ENCODE measurements around the gene TMEM266.
"Not testable (repeated sequence)": the region's sequence is repeated elsewhere in the genome, so short reads cannot be mapped to it uniquely, and the experiment has no call there.

TMEM266 gene

DNA sequence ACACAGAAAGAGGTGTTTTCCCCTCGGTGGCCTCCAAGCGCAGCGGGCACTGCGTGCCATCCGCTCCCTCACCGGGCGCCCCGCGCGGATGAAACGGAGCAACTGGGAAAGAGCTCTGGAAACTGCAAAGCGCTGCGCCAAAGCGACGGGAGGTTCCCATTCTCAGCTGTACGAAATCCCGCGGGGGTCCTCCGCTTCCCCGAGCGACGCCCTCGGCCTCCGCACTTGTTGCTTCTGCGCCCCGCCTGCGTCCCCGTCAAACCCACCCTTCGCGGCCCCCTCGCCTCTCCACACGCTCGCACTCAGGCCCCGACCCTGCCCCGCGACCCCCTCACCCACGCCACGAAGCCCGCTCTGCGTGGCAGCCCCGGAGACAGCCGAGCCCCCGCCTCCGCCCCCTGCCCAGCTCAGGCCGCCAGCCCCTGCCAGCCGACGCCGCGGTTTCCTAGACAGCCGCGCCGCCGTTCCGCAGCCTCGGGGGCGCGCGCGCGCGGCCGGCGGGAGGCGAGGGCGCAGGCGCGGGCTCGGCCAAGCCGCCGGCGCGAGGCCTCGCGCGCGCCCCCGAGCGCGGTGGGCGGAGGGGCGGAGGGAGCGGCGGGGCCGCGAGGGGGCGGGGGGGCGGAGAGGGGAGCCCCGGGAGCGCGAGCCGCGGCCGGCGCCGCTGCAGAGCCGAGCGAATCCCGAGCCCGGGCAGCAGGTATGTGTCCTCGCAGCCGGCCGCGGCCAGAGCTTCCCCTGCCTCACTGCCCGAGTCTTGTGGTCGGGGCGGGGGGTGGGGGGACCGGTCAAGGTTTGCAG is at the start of gene TMEM266:
TMEM266 (plus strand) TSS at position 666 of the 798 bp plus-strand sequence. CDS start 74,279 bp downstream, outside the sequence.
- peak; percentile 59 for DNase-seq

GRCh38 chr15:76010613-76011012 is 49.2 kb upstream of the TMEM266 start:
- DNase-seq: no peak

GRCh38 chr15:76011627-76012551 is 47.9 kb upstream of the TMEM266 start, which contains the start of gene NRG4:
Gene NRG4, minus strand, starts transcription at chr15:76012424. Its CDS starts 1,194 bp downstream, at chr15:76011230.
- DNase-seq: no peak

DNA sequence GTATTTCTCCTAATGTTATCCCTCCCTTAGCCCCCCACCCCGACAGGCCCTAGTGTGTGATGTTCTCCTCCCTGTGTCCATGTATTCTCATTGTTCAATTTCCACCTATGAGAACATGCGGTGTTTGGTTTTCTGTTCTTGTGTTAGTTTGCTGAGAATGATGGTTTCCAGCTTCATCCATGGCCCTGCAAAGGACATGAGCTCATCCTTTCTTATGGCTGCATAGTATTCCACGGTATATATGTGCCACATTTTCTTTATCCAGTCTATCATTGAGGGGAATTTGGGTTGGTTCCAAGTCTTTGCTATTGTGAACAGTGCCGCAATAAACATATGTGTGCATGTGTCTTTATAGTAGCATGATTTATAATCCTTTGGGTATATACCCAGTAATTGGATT is 46.3 kb upstream of the TMEM266 start:
- not testable (repeated sequence) for DNase-seq

DNA sequence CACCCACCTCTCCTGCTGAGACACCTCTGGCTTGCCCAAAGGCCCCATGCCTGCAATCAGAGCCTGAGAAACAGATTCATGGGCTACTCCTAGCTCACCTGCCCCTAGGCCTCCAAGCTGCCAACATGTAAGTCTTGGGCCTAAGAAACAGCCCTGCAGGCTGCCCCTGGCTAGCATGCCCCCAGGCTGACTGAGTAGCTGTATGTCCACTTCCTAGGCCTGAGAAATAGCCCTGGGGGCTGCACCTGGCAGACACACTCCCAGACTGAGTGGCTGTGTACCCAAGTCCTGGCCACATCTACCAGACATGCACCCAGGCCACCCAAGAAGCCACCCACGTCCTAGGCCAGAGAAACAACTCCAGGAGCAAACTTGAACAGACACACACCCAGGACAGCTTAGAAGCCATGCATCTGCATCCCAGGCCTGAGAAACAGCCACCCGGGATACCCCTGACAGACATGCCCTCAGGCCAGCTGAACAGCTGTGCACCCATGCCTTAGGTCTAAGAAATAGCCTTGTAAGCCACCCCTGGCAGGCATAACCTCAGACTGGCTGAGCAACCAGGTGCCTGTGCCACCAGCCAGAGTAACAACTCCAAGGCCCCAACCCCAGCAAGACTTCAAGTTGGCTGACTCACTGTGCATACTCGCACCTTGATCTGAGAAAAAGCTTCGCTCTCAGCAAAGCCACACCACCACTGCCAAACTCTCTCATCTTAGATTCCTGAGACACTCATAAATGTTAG is 35.6 kb upstream of the TMEM266 start:
- DNase-seq: no peak

DNA sequence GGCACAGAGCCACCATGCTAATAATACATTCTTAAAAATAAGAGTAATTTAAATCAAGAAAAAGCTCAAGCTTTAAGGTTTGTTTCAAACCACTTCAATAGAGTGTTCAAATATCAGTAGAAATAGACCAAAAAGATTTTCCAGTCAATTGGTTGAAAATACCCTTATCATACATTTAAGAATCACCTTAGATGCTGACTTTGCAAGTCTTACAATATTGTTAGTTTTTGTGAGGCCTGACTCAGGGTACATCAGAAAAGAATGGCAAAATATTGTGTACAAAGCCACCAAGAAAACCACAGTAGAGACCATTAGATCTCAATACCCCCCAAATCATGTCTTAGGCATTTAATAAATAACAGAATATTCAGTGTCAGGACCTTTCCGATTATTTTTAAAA is 27.7 kb upstream of the TMEM266 start:
- no peak for DNase-seq

DNA sequence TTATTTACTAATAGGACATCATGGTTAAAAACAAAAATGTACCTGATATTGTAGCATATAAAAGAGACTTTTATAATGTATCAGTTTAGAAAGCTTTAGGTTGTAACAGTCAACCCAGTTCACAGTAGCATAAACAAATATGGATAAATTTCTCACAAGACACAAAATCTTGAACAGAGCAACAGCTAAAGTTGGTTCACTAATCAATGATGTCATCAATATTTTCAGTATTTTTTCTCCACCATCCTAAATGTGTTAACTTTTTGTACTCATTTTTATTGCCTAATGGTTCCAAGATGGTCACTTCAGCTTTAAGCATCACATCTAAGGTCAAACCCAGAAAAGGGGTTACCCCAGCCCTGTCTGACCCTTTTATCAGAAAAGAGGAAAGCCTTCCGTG is 26.3 kb upstream of the TMEM266 start:
- no peak for DNase-seq

DNA sequence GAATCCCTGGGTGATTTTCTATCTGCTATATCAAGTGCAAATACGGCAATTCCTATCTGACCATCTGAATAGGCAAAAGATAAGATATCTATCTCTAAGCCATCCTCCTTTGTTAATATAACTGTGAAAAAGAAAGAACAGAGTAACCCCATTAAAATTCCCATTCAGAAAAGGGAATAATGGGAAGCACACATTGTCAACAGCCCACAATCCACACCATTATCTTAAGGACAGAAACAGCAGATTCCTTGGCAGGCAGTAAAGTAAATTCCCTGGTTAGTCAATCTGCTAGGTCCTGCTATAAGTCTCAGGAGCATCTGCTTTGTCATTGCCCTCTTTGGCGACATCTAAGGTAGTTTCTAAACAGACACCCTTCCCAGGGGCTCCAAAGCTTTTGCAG is 25.7 kb upstream of the TMEM266 start:
- DNase-seq: no peak

GRCh38 chr15:76035593-76035992 is 24.2 kb upstream of the TMEM266 start:
- DNase-seq: no peak

DNA sequence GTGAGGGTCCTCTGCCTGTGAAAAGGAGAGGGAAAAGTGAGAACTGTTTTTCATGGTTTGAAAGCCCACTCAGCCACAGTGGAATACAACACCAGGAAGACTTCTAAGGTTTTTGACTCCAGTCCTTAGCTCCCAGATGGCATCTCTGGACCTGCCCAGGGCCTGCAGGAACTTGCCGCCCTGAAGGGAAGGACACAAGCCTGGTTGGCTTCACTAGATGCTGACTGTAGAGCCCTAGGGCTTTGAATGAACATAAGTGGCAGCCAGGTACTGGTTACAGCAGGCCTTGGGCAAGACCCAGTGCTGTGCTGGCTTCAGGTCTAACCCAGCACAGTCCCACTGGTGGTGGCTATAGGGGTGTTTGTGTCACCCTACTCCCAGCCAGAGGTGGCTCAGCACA is 21.3 kb upstream of the TMEM266 start:
- no peak for DNase-seq

DNA sequence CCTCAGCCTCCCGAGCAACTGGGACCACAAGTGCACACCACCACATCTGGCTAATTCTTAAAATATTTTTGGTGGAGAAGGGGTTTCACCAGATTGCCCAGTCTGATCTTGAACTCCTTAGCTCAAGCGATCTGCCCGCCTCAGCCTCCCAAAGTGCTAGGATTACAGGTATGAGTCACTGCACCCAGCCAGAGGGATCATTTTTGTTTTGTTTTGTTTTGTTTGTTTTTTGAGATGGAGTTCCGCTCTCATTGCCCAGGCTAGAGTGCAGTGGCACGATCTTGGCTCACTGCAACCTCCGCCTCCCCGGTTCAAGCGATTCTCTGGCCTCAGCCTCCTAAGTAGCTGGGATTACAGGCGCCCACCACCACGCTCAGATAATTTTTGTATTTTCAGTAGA is 5.6 kb upstream of the TMEM266 start:
- DNase-seq: not testable (repeated sequence)

DNA sequence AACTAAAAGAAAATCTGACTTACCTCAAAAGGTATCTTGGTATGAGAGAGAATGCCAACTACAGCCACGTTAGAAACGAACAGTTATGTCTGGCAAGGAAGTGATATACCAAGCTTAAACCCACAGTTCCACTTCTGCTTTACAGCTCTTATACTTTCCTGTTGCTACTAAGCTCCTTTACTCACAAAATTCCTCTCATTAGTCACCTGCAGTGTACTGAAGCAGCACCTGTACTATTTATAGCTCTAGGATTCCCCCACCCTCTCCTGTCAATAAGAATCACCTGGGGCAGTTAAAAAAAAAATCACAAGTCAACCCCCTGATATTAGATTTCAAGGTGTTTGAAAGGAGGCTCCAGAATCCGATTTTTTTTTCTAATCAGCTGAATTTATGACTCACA is 2.9 kb upstream of the TMEM266 start:
- DNase-seq: no peak

- peak; percentile 55 for DNase-seq
These were observed 2.3 kb upstream of the TMEM266 start for GRCh38 chr15:76057332-76058000.

GRCh38 chr15:76058714-76059319 is 968 bp upstream of the TMEM266 start:
- DNase-seq: peak; percentile 55

GRCh38 chr15:76060118-76060989 is 569 bp downstream of the TMEM266 start:
- peak; percentile 66 for DNase-seq

- no peak for DNase-seq
These were observed 1.9 kb downstream of the TMEM266 start for GRCh38 chr15:76061700-76062099.

GRCh38 chr15:76062286-76062685 is 2.5 kb downstream of the TMEM266 start:
- DNase-seq: no peak

- no peak for DNase-seq
These were observed 4.6 kb downstream of the TMEM266 start for GRCh38 chr15:76064375-76064774.

DNA sequence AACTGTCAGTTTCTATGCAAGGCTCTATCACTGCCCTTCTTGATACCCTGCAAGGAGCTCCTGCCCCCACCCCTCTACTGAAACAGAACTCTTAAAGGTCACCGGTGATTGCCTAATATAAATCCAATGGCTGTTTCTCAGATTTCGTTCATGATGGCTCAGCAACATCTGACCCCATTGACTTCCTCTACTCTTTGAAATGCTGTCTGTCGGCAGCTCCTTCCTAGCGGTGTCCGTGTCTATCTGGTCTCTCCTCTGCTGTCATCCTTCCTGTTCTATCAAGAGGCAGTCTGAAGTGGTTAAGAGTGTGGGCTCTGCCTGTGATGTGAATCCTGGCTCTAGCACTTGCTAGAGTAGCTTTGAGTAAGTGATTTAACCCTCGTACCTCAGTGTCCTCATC is 5.5 kb downstream of the TMEM266 start:
- no peak for DNase-seq

GRCh38 chr15:76065793-76066192 is 6.0 kb downstream of the TMEM266 start:
- no peak for DNase-seq

GRCh38 chr15:76070192-76070591 is 10.4 kb downstream of the TMEM266 start:
- no peak for DNase-seq
